Measurements from ENCODE around the gene LDB2.

The LDB2 gene

GRCh38 chr4:16626945-16627344, 271.5 kb downstream of the LDB2 start:
- Histone ChIP-seq H3K9me3 (ENCODE audit: control insufficient read depth, low read length) (no peaks in the 10 kb centered on the region), H3K4me3 (ENCODE audit: extremely low read depth, insufficient read depth, low read length, poor library complexity, severe bottlenecking) (no peak overlapping the region), H3K4me1 (ENCODE audit: control insufficient read depth, insufficient read depth, low read length, poor library complexity, severe bottlenecking) (peaks cover 10% of the 10 kb centered on the region), H3K27ac (ENCODE audit: low read depth, low read length, severe bottlenecking) (no peak overlapping the region), H3K36me3 (ENCODE audit: control insufficient read depth, insufficient read depth, low read length) (peaks cover 8% of the 10 kb centered on the region)
- 75 to 90% methylated on average over 2 of the region's 5 CpGs for WGBS, 2 experiments (ENCODE audit: insufficient coverage in 2 of 2)

DNA sequence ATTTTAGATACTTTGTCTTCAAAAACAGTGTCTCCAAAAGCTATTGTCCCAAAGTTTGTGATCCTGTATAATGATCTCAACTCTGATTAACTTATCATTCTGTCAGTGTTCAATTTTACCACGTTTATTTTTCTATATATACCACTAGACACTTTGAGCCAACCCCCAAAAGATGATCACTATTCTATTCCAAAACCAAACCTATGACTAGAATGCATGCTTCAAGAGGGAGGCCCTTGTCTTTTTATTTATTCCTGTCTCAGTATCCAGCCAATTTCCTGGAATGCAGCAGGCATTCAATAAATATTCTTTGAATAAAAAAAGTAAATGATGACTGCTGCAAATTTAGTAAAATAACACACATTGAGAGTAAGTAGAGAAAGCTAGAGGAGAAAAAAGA, 275.6 kb downstream of the LDB2 start:
- H3K4me1 ChIP-seq (ENCODE audit: control insufficient read depth, insufficient read depth, low read length, poor library complexity, severe bottlenecking), result peaks cover 1% of the 10 kb centered on the region
- no peak overlapping the region for H3K27ac ChIP-seq (ENCODE audit: low read depth, low read length, severe bottlenecking)
- H3K9me3 ChIP-seq (ENCODE audit: control insufficient read depth, low read length), result no peaks in the 10 kb centered on the region
- no peak overlapping the region for H3K4me3 ChIP-seq (ENCODE audit: extremely low read depth, insufficient read depth, low read length, poor library complexity, severe bottlenecking)
- 89 to 100% methylated on average over 1 of the region's 1 CpG for WGBS, 2 experiments (ENCODE audit: insufficient coverage in 2 of 2)
- H3K36me3 ChIP-seq (ENCODE audit: control insufficient read depth, insufficient read depth, low read length), result peaks cover 19% of the 10 kb centered on the region

GRCh38 chr4:16617435-16617834, 281.0 kb downstream of the LDB2 start:
- no peak overlapping the region for H3K4me3 ChIP-seq (ENCODE audit: extremely low read depth, insufficient read depth, low read length, poor library complexity, severe bottlenecking)
- H3K27ac ChIP-seq (ENCODE audit: low read depth, low read length, severe bottlenecking), result no peak overlapping the region
- H3K4me1 ChIP-seq (ENCODE audit: control insufficient read depth, insufficient read depth, low read length, poor library complexity, severe bottlenecking), result no peaks in the 10 kb centered on the region
- H3K9me3 ChIP-seq (ENCODE audit: control insufficient read depth, low read length), result no peaks in the 10 kb centered on the region
- peaks cover 16% of the 10 kb centered on the region for H3K36me3 ChIP-seq (ENCODE audit: control insufficient read depth, insufficient read depth, low read length)
- 94 to 98% methylated on average over 4 to 5 of the region's 5 CpGs for WGBS, 2 experiments (ENCODE audit: insufficient coverage in 2 of 2)

- H3K36me3 ChIP-seq (ENCODE audit: control insufficient read depth, insufficient read depth, low read length), result peaks cover 16% of the 10 kb centered on the region
- H3K9me3 ChIP-seq (ENCODE audit: control insufficient read depth, low read length), result no peaks in the 10 kb centered on the region
- no peak overlapping the region for H3K27ac ChIP-seq (ENCODE audit: low read depth, low read length, severe bottlenecking)
- 83% methylated on average over 1 of the region's 6 CpGs; no CpG with 5 or more reads in 1 of the 2 experiments for WGBS, 2 experiments (ENCODE audit: insufficient coverage in 2 of 2)
- H3K4me1 ChIP-seq (ENCODE audit: control insufficient read depth, insufficient read depth, low read length, poor library complexity, severe bottlenecking), result no peaks in the 10 kb centered on the region
- H3K4me3 ChIP-seq (ENCODE audit: extremely low read depth, insufficient read depth, low read length, poor library complexity, severe bottlenecking), result no peak overlapping the region
These were observed 281.4 kb downstream of the LDB2 start for GRCh38 chr4:16617011-16617410.

GRCh38 chr4:16609170-16609758, 289.2 kb downstream of the LDB2 start:
- Histone ChIP-seq H3K4me1 (ENCODE audit: control insufficient read depth, insufficient read depth, low read length, poor library complexity, severe bottlenecking) (peaks cover 14% of the 10 kb centered on the region), H3K27ac (ENCODE audit: low read depth, low read length, severe bottlenecking) (no peak overlapping the region), H3K36me3 (ENCODE audit: control insufficient read depth, insufficient read depth, low read length) (peaks cover 3% of the 10 kb centered on the region), H3K9me3 (ENCODE audit: control insufficient read depth, low read length) (no peaks in the 10 kb centered on the region), H3K4me3 (ENCODE audit: extremely low read depth, insufficient read depth, low read length, poor library complexity, severe bottlenecking) (no peak overlapping the region)
- WGBS, 2 experiments (ENCODE audit: insufficient coverage in 2 of 2), result 76 to 83% methylated on average over 1 to 3 of the region's 10 CpGs

GRCh38 chr4:16608611-16609125, 289.8 kb downstream of the LDB2 start:
- Histone ChIP-seq H3K27ac (ENCODE audit: low read depth, low read length, severe bottlenecking) (no peak overlapping the region), H3K9me3 (ENCODE audit: control insufficient read depth, low read length) (no peaks in the 10 kb centered on the region), H3K36me3 (ENCODE audit: control insufficient read depth, insufficient read depth, low read length) (peaks cover 3% of the 10 kb centered on the region), H3K4me3 (ENCODE audit: extremely low read depth, insufficient read depth, low read length, poor library complexity, severe bottlenecking) (no peak overlapping the region), H3K4me1 (ENCODE audit: control insufficient read depth, insufficient read depth, low read length, poor library complexity, severe bottlenecking) (peaks cover 14% of the 10 kb centered on the region)
- 93 to 96% methylated on average over 6 to 9 of the region's 16 CpGs for WGBS, 2 experiments (ENCODE audit: insufficient coverage in 2 of 2)

- peaks cover 14% of the 10 kb centered on the region for H3K4me1 ChIP-seq (ENCODE audit: control insufficient read depth, insufficient read depth, low read length, poor library complexity, severe bottlenecking)
- WGBS, 2 experiments (ENCODE audit: insufficient coverage in 2 of 2), result 74 to 79% methylated on average over 2 to 4 of the region's 5 CpGs
These were observed 290.3 kb downstream of the LDB2 start for GRCh38 chr4:16608123-16608522.

GRCh38 chr4:16607241-16608066, 291.0 kb downstream of the LDB2 start:
- Histone ChIP-seq H3K4me1 (ENCODE audit: control insufficient read depth, insufficient read depth, low read length, poor library complexity, severe bottlenecking) (peaks cover 14% of the 10 kb centered on the region), H3K27ac (ENCODE audit: low read depth, low read length, severe bottlenecking) (no peak overlapping the region), H3K9me3 (ENCODE audit: control insufficient read depth, low read length) (no peaks in the 10 kb centered on the region), H3K4me3 (ENCODE audit: extremely low read depth, insufficient read depth, low read length, poor library complexity, severe bottlenecking) (no peak overlapping the region), H3K36me3 (ENCODE audit: control insufficient read depth, insufficient read depth, low read length) (peaks cover 3% of the 10 kb centered on the region)
- 91 to 95% methylated on average over 6 to 7 of the region's 7 CpGs for WGBS, 2 experiments (ENCODE audit: insufficient coverage in 2 of 2)

More at GRCh38 chr4:16608123-16608522, 290.3 kb downstream of the LDB2 start:
- Histone ChIP-seq H3K27ac (ENCODE audit: low read depth, low read length, severe bottlenecking) (no peak overlapping the region), H3K9me3 (ENCODE audit: control insufficient read depth, low read length) (no peaks in the 10 kb centered on the region), H3K36me3 (ENCODE audit: control insufficient read depth, insufficient read depth, low read length) (peaks cover 3% of the 10 kb centered on the region), H3K4me3 (ENCODE audit: extremely low read depth, insufficient read depth, low read length, poor library complexity, severe bottlenecking) (no peak overlapping the region)

DNA sequence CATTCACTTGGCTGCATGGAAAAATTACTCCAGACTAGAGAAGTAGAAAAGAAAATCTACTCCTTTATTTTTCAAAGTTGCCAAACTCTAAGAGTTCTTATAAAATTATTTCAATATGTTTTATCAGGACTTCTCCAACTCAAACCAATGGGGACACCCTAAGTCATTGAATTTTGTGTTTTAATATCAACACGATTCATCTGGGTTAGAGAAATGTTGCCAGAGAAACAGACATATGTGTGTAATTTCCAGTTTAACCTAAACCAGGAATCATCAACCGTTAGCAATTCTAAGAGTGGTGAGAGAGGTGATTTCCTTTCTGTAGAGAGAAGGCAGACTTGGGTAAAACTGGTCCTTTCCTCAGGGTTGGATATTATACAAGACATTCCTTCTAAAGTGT, 291.8 kb downstream of the LDB2 start:
- 80% methylated on average over 1 of the region's 2 CpGs; no CpG with 5 or more reads in 1 of the 2 experiments for WGBS, 2 experiments (ENCODE audit: insufficient coverage in 2 of 2)
- peaks cover 3% of the 10 kb centered on the region for H3K36me3 ChIP-seq (ENCODE audit: control insufficient read depth, insufficient read depth, low read length)
- H3K4me1 ChIP-seq (ENCODE audit: control insufficient read depth, insufficient read depth, low read length, poor library complexity, severe bottlenecking), result peaks cover 14% of the 10 kb centered on the region

GRCh38 chr4:16603178-16603577, 295.3 kb downstream of the LDB2 start:
- H3K27ac ChIP-seq (ENCODE audit: low read depth, low read length, severe bottlenecking), result no peak overlapping the region
- H3K4me1 ChIP-seq (ENCODE audit: control insufficient read depth, insufficient read depth, low read length, poor library complexity, severe bottlenecking), result peaks cover 8% of the 10 kb centered on the region
- H3K36me3 ChIP-seq (ENCODE audit: control insufficient read depth, insufficient read depth, low read length), result peaks cover 3% of the 10 kb centered on the region
- no peaks in the 10 kb centered on the region for H3K9me3 ChIP-seq (ENCODE audit: control insufficient read depth, low read length)
- WGBS, 2 experiments (ENCODE audit: insufficient coverage in 2 of 2), result 100% methylated on average over 1 to 2 of the region's 4 CpGs
- no peak overlapping the region for H3K4me3 ChIP-seq (ENCODE audit: extremely low read depth, insufficient read depth, low read length, poor library complexity, severe bottlenecking)

More for the DNA sequence above, 291.8 kb downstream of the LDB2 start:
- Histone ChIP-seq H3K27ac (ENCODE audit: low read depth, low read length, severe bottlenecking) (no peak overlapping the region), H3K9me3 (ENCODE audit: control insufficient read depth, low read length) (no peaks in the 10 kb centered on the region), H3K4me3 (ENCODE audit: extremely low read depth, insufficient read depth, low read length, poor library complexity, severe bottlenecking) (no peak overlapping the region)
